Measurements from ENCODE around the gene GAST.
A peak's percentile ranks its signal among the peaks of the same experiment; 100 is the strongest.
"Not testable (repeated sequence)": the region's sequence is repeated elsewhere in the genome, so short reads cannot be mapped to it uniquely, and the experiment has no call there.

GAST gene, protein sequence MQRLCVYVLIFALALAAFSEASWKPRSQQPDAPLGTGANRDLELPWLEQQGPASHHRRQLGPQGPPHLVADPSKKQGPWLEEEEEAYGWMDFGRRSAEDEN

DNA sequence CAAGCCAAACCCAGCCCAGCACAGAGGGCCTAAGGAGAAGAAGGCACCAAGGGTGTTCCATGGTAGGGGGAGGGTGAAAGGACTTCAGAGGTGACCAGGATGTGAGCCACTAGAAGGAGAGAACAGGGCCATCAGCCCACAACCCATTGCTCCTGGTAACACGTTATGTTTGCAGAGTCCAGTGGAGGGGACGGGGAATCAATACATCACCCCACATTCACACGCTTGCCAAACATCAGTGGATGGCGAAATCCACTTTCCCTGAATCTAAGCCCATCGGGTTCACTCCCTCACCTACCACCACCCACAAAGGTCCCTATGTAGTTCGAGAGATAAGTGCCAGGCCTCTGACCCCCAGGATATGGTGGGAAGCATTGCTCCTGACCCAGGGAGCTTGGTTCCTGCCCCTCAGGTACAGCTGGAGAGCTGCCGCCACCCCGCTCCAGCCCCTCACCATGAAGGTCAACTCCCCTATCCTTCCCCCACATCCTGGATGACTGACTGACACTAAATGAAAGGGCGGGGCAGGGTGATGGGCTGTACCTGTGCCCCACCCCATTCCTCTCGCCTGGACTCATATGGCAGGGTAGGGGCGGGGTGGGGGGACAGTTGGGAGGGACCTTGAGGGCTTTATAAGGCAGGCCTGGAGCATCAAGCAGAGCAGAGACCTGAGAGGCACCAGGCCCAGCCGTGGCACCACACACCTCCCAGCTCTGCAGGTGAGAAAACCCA, at the start of gene GAST:
GAST (plus strand) TSS at position 663 of the 732 bp plus-strand sequence. CDS start 3,106 bp downstream, outside the sequence.
- no peak for DNase-seq (ENCODE audit: low spot score)

DNA sequence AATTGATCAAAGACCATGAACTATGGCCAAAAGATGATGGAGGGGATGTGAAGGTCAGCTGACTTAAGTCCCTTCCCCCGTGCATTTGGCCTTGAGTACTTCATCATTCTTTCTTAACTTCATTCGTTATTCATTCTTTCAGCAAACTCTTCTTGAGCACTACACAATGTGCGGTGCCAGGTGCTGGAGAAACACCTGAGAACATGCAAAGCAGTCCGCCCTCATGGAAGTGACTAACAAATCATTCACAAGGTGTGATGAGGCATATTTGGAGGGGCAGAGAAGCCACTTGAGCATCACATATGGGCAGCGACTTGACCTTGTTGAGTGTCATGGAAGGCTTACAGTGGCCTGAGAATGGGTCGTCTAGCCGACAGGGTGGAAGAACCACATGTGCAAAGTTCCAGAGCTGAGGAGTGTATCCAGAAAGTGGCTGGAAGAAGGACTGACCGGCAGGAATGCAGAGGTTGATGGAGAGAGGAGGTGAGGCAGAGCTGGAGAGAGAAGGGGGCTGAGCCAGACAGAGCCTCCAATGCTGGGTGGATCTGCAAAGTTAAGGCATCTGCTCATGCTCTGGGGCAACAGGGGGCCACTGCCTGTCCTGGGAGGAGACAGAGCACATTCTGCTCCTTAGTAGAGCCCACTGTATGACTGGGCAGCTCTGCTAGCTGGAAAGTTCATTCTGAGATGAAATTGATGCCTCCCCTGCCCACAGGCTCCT, 48.5 kb upstream of the GAST start:
- DNase-seq (ENCODE audit: low spot score): no peak

DNA sequence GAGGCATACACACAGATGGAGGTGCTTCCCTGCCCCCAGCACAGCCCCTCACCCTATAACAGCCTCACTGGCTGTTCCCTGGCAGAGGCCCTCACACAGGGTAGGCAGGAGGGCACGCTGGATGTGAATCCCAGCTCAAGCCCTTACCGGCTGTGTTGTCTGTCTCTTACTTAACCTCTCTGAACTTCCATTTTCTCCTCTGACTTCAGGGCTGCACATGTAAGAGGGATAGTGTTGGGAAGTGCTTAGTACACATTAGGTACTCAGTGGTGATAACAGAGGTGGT, 48.0 kb upstream of the GAST start:
- no peak for DNase-seq (ENCODE audit: low spot score)

- no peak for DNase-seq (ENCODE audit: low spot score)
Measured at GRCh38 chr17:41664587-41665565, 47.3 kb upstream of the GAST start.

DNA sequence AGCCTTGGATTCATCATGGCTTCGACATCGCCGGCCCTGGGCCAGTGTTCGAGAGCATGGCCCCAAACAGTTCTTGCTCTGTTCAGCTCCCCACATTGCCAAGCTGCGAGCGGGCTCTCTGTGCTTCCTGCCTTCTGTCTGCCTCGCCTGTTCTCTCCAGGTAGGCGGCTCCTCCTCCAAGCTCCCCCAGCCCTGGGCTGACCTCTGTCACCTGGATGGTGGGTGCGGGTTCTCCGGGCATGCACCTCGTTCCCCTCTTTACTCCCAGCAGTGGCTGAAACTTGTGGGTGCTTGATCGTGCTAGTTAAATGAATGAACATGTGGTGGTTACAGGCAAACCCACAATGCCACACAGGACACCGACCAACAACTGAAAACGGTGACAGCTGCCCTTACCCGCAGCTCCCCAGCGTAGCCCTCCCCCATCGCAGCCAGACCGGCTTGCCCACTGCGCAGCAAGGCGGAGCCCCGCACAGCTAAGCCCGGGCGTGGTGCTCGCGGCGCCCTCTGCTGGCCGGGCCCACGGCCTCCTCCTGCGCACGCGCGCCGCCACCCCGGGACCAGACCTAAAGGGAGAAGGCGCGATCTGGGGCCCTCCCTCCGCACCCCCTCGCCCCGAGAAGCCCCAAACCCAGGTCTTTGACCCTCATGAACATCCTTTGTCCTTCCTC, 46.4 kb upstream of the GAST start:
- DNase-seq (ENCODE audit: low spot score): peak; percentile 87

DNA sequence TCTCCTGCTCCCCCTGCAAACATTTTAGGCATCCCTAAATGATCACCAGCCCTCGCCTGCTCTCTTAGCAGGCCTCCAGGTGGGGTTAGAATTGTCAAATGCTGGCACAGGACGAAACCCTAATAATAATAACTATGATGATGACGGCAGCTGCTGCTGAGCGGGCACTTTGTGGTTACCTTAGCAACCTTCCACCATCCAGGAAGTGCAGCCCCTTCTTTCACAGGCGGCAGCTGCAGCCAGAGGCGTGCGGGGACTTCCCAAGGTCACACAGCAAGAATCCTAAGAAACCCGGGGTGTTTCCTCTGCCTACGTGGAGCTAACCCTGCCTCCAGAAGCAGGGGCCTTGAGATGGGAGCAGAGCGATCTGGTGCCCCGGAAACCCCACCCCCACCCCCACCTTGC, 45.9 kb upstream of the GAST start:
- peak; percentile 79 for DNase-seq (ENCODE audit: low spot score)

DNA sequence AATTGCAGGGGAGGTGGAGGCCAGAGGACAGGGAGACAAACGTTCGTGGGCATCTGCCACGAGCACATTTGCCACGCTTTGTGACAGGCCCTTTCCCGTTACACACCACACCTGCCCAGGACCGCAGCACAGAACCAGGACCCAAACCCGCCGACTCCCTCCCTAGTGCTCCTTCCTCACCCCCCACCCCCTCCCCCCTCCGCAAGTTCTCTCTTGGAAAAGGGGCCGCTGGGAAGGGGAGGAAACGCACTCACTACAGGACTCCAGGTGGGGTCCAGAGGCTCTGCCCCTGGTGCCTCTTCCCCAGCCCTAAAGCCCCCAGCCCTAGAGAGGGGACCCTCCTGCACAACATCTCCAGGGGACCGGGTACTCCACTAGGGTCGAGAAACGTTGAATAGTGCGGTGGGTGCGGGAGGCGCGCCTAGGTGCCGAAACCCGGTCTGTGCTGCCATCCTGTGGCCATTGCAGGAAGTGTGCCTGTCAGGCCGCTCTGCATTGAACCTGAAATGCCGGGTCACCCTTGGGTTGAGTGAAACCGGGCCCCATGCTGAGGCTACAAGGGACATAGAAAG, 45.3 kb upstream of the GAST start:
- DNase-seq (ENCODE audit: low spot score): peak; percentile 79

GRCh38 chr17:41667280-41668041, 44.7 kb upstream of the GAST start:
- DNase-seq (ENCODE audit: low spot score): no peak

DNA sequence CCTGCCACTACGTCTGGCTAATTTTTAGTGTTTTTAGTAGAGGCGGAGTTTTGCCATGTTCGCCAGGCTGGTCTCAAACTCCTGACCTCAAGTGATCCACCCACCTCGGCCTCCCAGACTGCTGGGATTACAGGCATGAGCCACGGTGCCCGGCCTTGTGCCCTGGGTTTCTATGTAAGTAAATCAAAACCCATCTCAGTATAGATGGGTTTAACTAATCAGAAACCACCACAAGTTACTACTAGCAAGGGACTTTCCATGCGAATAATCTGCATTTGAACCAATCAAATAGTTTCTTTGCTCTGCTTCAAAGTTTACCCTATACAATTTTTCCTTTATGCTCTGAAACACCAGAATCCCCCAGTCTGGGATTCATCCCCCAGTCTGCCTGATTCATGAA, 40.0 kb upstream of the GAST start:
- DNase-seq (ENCODE audit: low spot score): no peak

DNA sequence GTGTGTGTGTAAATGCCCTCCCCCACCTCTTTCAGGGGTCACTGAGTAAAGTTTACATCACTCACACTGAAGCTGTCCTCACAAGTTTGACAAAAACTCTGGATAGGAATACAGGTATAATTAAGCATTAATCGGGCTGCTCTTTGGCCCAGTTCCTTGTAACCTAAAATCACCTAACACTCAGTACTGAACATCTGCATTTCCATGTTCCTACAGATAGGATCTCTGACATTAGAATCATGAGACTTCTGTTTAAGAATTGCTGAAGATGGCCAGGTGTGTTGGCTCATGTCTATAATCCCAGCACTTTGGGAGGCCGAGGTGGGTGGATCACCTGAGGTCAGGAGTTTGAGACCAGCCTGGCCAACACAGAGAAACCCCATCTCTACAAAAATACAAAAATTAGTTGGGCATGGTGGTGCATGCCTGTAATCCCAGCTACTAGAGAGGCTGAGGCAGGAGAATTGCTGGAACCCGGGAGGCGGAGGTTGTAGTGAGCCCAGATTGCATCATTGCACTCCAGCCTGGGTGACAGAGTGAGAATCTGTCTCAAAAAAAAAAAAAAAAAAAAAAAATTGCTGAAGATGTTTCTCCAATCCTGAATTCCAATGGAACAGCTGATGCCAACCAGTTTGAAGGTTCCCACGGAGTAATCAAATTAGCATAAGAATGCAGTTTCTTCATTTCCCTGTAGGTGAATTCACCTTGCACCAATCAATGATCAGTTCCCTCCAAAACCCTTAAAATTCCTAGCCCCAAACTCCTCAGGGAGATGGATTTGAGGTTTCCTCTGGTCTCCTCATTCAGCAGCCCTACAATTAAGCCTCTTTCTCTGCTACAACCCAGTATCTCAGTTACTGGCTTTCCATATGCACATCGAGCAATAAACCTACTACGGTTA, 36.7 kb upstream of the GAST start:
- DNase-seq (ENCODE audit: low spot score): not testable (repeated sequence)

GRCh38 chr17:41676058-41676419, 36.1 kb upstream of the GAST start:
- DNase-seq (ENCODE audit: low spot score): no peak

GRCh38 chr17:41678411-41678906, 33.7 kb upstream of the GAST start:
- DNase-seq (ENCODE audit: low spot score): no peak

GRCh38 chr17:41678907-41679739, 33.0 kb upstream of the GAST start:
- peak; percentile 68 for DNase-seq (ENCODE audit: low spot score)

GRCh38 chr17:41679740-41680425, 32.2 kb upstream of the GAST start:
- no peak for DNase-seq (ENCODE audit: low spot score)

DNA sequence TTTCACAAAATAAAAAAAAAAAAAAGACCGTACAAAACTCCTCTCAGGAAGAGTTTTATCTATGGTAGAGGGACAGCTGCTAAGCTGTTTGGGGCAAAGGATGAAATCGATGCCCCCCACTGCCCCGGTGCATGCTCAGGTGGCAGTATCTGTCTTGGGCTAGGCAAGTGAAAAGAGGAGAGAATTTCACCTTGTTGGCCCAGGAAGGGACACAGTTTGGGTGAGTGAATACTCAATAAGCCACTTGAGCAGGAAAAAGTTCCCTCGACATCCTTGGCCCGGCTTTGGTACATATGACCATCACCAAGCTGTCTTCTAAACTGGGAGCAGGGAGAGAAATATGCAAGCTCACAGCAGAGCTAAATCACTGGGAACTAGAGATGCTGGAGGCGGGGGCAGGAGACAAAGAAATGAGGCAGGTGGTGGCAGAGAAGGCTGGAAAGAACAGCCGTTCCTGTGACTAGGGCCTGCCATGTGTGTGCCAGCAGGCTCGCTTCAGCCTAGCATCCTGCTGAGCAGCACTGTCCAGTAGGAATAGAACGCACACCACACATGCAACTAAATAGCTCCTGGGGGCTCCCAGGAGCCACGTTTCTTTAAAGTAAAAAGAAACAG, 31.6 kb upstream of the GAST start:
- no peak for DNase-seq (ENCODE audit: low spot score)

DNA sequence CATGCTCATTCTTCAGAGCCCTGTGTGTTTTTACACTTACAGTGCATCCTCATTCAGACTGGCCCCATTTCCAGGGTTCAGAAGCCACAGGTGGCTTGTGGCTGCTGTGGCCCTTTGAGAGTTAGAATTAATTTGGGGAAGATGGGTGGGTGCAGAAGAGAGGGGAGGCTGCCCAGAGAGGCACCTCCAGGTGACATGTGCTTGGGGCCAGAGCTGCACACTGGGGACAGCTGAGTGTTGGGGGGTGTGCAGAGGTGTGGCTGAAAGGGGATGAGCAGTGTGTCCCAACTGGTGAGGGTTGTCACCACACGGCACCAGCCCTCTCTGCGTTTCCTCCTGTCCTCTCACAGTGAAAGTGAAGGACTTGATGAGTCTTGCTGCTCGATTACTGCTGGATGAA, 30.4 kb upstream of the GAST start:
- no peak for DNase-seq (ENCODE audit: low spot score)

DNA sequence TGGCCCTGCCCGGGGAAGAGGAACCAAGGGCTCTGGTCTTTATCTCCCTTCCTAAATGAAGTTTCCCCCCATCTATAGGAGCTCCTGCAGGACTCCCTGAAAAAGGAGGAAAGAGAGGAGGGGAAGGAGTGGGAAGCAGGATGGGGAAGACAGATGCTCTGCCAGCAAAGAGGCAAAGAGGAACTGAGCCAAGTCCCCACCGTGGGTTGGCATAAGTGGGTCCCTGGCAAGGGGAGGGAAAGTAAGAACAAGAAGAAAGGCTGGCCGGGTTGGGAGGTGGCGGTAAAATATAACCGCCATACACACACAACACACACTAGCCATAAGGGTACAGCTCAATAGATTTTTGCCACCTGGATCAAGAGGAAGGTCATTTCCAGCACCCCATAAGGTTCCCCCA, 29.5 kb upstream of the GAST start:
- DNase-seq (ENCODE audit: low spot score): no peak

Data from RKO (cell line).